ENCODE data around the gene CLN5. TPM values are rescaled to one million over a fixed set of nuclear protein-coding genes. Genes with fewer than 3 reads are reported as not detected.

The CLN5 gene
- total and polyA plus RNA-seq, 9 donors: 31.7 to 52.2 (median 36.6) TPM

- WGBS, 3 donors: 86 to 93% (median 93%) methylated on average over 2 of the region's 2 CpGs
- no peak within 1 kb of the TSS for H3K4me3 ChIP-seq
- no peaks in the 10 kb centered on the region for H3K36me3 ChIP-seq
- H3K27me3 ChIP-seq: no peaks in the 10 kb centered on the region
- no peaks in the 10 kb centered on the region for H3K9me3 ChIP-seq
- no peak for DNase-seq
- no peak within 1 kb of the TSS for H3K27ac ChIP-seq
- no peaks in the 10 kb centered on the region for H3K4me1 ChIP-seq (ENCODE audit: insufficient read depth)
- no peak for TF ChIP-seq CTCF (IDR thresholded peaks at IDR 0.05)
- intact Hi-C loops (cut with DNase I): no loop called here
Observed at GRCh38 chr13:76948149-76948548, 43.7 kb upstream of the CLN5 start, which contains the start of gene ACOD1. Gene ACOD1, plus strand, starts transcription at chr13:76948511. Its CDS starts 48 bp downstream, at chr13:76948559.

- Histone ChIP-seq H3K9me3 (no peaks in the 10 kb centered on the region), H3K4me1 (ENCODE audit: insufficient read depth) (no peaks in the 10 kb centered on the region), H3K27ac (no peak overlapping the region), H3K36me3 (no peaks in the 10 kb centered on the region), H3K27me3 (no peaks in the 10 kb centered on the region), H3K4me3 (no peak overlapping the region)
- TF ChIP-seq POLR2A (IDR thresholded peaks at IDR 0.05) (no peak), CTCF (IDR thresholded peaks at IDR 0.05) (no peak), EP300 (IDR thresholded peaks at IDR 0.05) (no peak)
- intact Hi-C loops (cut with DNase I): no loop called here
- WGBS, 3 donors: 84 to 96% (median 85%) methylated on average over 2 of the region's 2 CpGs
- DNase-seq: no peak
Observed at GRCh38 chr13:76950101-76950500, 41.8 kb upstream of the CLN5 start.

DNA sequence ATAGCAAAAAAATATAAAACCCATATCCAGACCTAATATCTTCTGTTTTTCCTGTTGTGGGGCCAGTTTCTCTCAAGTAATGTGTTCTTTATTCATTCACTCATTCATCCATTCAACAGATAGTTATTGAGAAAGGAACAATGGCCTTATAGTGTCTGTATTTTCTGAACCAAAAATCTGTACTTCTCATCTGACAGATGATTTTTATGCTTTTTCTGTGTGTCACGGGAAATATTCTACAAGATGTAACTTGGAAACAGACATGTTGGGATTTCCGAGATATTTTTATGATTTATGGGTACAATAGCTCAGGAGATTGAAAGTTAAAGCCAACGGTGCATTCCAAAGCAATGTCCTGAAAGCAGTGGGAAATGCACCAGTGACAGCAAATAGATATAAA, 37.9 kb upstream of the CLN5 start:
- no peak for DNase-seq
- no peaks in the 10 kb centered on the region for H3K27me3 ChIP-seq
- no peaks in the 10 kb centered on the region for H3K9me3 ChIP-seq
- WGBS, 3 donors: 35 to 53% (median 52%) methylated on average over 3 of the region's 3 CpGs
- H3K36me3 ChIP-seq: no peaks in the 10 kb centered on the region
- H3K4me1 ChIP-seq (ENCODE audit: insufficient read depth): no peaks in the 10 kb centered on the region
- no peak for TF ChIP-seq EP300 (IDR thresholded peaks at IDR 0.05)
- TF ChIP-seq POLR2A (IDR thresholded peaks at IDR 0.05): no peak
- no peak for TF ChIP-seq CTCF (IDR thresholded peaks at IDR 0.05)
- intact Hi-C loops (cut with DNase I): no loop called here
- no peak overlapping the region for H3K27ac ChIP-seq
- H3K4me3 ChIP-seq: no peak overlapping the region

DNA sequence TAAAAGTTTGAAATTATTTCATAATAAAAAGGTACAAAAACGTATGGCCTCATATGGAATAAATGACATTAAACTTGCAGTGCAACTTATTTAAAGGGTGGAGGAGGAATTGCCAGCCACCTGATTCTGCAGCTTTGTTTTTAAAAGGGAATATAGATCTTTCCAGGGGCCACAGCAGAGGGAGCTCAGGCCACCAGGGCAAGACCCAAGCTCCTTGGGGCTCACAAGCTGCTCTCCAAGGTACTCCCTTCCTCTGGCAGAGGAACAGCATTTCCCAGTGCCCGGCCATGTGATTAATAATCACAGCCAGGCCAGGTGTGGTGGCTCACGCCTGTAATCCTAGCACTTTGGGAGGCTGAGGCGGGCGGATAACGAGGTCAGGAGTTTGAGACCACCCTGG, 37.3 kb upstream of the CLN5 start:
- H3K27ac ChIP-seq: no peak overlapping the region
- no peaks in the 10 kb centered on the region for H3K36me3 ChIP-seq
- WGBS, 3 donors: 75 to 83% (median 81%) methylated on average over 6 of the region's 6 CpGs
- no peaks in the 10 kb centered on the region for H3K27me3 ChIP-seq
- no peaks in the 10 kb centered on the region for H3K9me3 ChIP-seq
- intact Hi-C loops (cut with DNase I): no loop called here
- TF ChIP-seq POLR2A (IDR thresholded peaks at IDR 0.05): no peak
- no peaks in the 10 kb centered on the region for H3K4me1 ChIP-seq (ENCODE audit: insufficient read depth)
- no peak for DNase-seq
- H3K4me3 ChIP-seq: no peak overlapping the region

GRCh38 chr13:76955193-76955592, 36.7 kb upstream of the CLN5 start:
- TF ChIP-seq CTCF (IDR thresholded peaks at IDR 0.05) (no peak), POLR2A (IDR thresholded peaks at IDR 0.05) (no peak), EP300 (IDR thresholded peaks at IDR 0.05) (no peak)
- no peaks in the 10 kb centered on the region for H3K27me3 ChIP-seq
- DNase-seq: no peak
- intact Hi-C loops (cut with DNase I): no loop called here
- H3K4me3 ChIP-seq: no peak overlapping the region
- H3K9me3 ChIP-seq: peaks cover 0 to 4% of the 10 kb centered on the region in 2 donors
- no peaks in the 10 kb centered on the region for H3K36me3 ChIP-seq
- H3K27ac ChIP-seq: no peak overlapping the region
- 58 to 79% (median 75%) methylated on average over 4 of the region's 4 CpGs for WGBS, 3 donors
- H3K4me1 ChIP-seq (ENCODE audit: insufficient read depth): no peaks in the 10 kb centered on the region
